SJSA1 (cell line): ENCODE results near the gene EOLA2. TPM values are rescaled to one million over a fixed set of nuclear protein-coding genes. Genes with fewer than 3 reads are reported as not detected.
"Not testable (repeated sequence)": the region's sequence is repeated elsewhere in the genome, so short reads cannot be mapped to it uniquely, and the experiment has no call there.

Experiments used
- DNase-seq, 2 experiments: peaks; one replicate each; pipeline ENCODE4 v3.0.0-alpha.2; 2015 to 2020; ENCODE audit warnings: low spot score in 2 of 2, low read depth in 1 of 2
- H3K27ac ChIP-seq: fragments of 250-450 bp; sonication (Bioruptor Pico); 2 replicates; pipeline ENCODE4 v1.5.1; 2020; ENCODE audit warnings: mild to moderate bottlenecking, moderate library complexity
- H3K27me3 ChIP-seq: fragments of 250-450 bp; sonication (Bioruptor Pico); replicated peaks from 2 replicates; pipeline ENCODE4 v1.5.1; 2020; ENCODE audit warnings: mild to moderate bottlenecking, moderate library complexity
- H3K36me3 ChIP-seq: fragments of 250-450 bp; sonication (Bioruptor Pico); 2 replicates; pipeline ENCODE4 v1.5.1; 2020; ENCODE audit warnings: mild to moderate bottlenecking
- H3K4me1 ChIP-seq: fragments of 250-450 bp; sonication (Bioruptor Pico); replicated peaks from 2 replicates; pipeline ENCODE4 v1.6.1; 2021; ENCODE audit warnings: mild to moderate bottlenecking
- H3K4me3 ChIP-seq: fragments of 250-450 bp; sonication (Bioruptor Pico); 2 replicates; pipeline ENCODE4 v1.5.1; 2020; ENCODE audit warnings: mild to moderate bottlenecking
- H3K9me3 ChIP-seq: fragments of 250-450 bp; sonication (Bioruptor Pico); replicated peaks from 2 replicates; pipeline ENCODE4 v1.5.1; 2020; ENCODE audit warnings: mild to moderate bottlenecking
- total RNA-seq: library from RNA; depleted of rRNA; stranded (reverse); fragments of >200 nt; shearing (Covaris generic); gene quantifications from 2 replicates; pipeline ENCODE4 v1.2.3, GENCODE V29; 2014; rRNA removed

Gene EOLA2
- total RNA-seq = 23.6 and 31.3 TPM in 2 replicates

DNA sequence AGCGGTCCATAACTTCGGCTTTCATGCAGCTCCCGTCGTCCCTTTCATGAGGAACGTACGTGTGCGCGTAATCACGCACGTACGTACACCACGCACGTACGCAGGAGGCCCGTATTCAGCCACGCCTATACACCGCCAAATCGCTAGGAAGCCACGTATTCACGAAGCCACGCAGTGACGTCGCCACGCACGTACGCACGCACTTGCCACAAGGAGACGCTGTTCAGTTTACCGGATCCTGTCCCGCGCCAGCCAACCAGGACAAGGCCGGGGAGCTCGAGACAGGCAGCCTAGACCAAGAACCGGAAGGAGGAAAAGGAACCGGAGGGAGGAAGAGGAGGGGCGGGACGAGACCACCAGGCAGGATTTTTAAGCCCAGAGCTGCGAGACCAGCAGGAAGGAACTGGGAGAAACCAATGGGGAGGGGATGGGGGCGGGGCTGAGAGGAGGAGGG is at the start of gene EOLA2:
Gene EOLA2 (minus strand): TSS at position 65 of the 454 bp plus-strand sequence. CDS start 4,617 bp downstream, outside the sequence.
- Histone ChIP-seq H3K9me3 (no peaks in the 10 kb centered on the region), H3K36me3 (peaks cover 6% of the 10 kb centered on the region; the same call in 1 of the 2 replicates), H3K4me1 (no peaks in the 10 kb centered on the region), H3K27ac (peak within 1 kb of the TSS; percentile 85), H3K27me3 (no peaks in the 10 kb centered on the region), H3K4me3 (peak within 1 kb of the TSS; percentile 82)
- DNase-seq = peak; percentile 94 to 95

DNA sequence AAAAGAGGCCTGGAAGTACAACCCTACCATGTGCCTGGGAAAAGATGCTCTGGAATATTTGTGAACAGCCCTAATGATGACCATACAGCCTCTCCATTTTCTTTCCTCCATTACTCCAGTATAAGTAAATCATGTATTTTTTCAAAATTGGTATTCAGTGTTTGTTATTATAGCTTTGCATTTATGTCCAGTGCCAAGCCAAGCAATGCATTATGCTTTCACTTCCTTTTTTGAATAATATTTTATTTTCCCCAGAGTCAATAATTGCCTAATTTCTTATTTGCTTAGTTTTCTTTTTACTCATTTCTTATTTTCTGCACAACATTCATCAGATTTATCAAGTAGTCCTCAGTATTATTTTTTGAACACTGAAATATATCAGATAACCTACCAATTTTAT is 49.3 kb upstream of the EOLA2 start:
- H3K27me3 ChIP-seq = no peaks in the 10 kb centered on the region
- H3K27ac ChIP-seq = no peak overlapping the region
- H3K4me3 ChIP-seq = no peak overlapping the region
- no peaks in the 10 kb centered on the region for H3K9me3 ChIP-seq
- no peaks in the 10 kb centered on the region for H3K36me3 ChIP-seq
- no peak for DNase-seq
- no peaks in the 10 kb centered on the region for H3K4me1 ChIP-seq

DNA sequence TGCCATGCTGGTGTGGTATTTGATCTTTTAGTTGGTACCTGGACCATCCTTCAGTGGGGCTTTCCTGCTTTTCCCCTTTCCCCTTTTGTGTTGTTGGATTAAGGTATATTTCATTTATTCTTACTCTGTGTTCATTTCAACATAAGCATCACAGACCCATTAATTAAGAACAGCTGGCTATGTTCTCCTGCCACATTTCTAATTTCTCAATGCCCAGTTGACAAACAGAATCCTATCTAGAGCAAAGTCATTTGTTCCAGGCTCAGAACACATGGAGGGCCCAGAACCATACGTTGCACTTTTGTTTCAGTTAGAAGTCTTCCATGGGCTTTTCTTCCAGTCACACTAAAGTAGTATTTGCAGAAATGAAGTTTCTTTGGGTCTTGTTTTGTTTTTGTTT is 46.1 kb upstream of the EOLA2 start:
- no peaks in the 10 kb centered on the region for H3K4me1 ChIP-seq
- no peak overlapping the region for H3K27ac ChIP-seq
- H3K27me3 ChIP-seq = no peaks in the 10 kb centered on the region
- no peak overlapping the region for H3K4me3 ChIP-seq
- no peaks in the 10 kb centered on the region for H3K9me3 ChIP-seq
- DNase-seq = no peak
- no peaks in the 10 kb centered on the region for H3K36me3 ChIP-seq

DNA sequence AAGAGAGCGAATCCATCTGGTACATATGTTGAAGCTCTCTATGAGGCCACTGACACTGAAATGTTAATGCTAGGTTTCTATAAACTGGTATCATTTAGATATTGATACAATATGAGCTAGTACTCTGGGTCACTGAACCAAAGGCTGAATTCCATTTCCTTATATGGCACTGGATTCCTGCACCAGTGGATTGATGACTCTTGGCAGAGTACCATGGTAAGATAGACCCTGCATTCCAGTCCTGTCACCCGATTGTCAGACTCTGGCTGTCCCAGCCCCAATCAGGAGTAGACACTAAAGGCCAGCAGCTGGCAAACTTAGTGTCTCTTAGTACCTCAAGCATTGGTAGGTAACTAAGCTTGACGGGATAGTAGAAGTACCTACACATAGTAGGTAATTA is 44.0 kb upstream of the EOLA2 start:
- no peaks in the 10 kb centered on the region for H3K4me1 ChIP-seq
- no peaks in the 10 kb centered on the region for H3K36me3 ChIP-seq
- H3K4me3 ChIP-seq = no peak overlapping the region
- no peaks in the 10 kb centered on the region for H3K27me3 ChIP-seq
- H3K27ac ChIP-seq = no peak overlapping the region
- DNase-seq = no peak
- H3K9me3 ChIP-seq = no peaks in the 10 kb centered on the region

DNA sequence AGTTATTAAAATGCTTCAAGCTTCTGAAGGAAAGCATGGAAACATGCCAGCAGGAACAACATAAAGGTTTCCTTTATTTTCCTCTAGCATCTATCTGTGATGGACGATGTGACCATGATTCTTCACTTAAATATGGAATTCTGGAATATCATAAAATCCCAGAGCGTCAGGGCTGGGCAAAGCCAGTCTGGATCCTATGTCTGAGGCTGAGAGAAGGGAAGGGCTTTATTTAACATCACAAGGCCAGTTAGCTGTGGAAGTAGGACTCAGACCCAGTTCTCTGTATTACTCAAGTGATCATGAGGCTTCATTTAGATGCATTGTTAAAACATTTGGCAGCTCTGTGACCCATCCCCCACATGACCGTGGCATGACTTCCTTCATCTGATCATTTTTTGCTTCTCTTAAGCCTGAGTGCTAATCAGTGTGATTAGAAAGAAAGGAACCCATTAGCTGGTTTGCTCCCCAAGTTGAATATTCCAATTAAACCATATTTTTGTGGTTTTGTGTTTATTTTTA is 40.9 kb upstream of the EOLA2 start:
- Histone ChIP-seq H3K4me1 (no peaks in the 10 kb centered on the region), H3K9me3 (no peaks in the 10 kb centered on the region), H3K27me3 (no peaks in the 10 kb centered on the region), H3K36me3 (no peaks in the 10 kb centered on the region), H3K27ac (no peak overlapping the region), H3K4me3 (no peak overlapping the region)
- no peak for DNase-seq

DNA sequence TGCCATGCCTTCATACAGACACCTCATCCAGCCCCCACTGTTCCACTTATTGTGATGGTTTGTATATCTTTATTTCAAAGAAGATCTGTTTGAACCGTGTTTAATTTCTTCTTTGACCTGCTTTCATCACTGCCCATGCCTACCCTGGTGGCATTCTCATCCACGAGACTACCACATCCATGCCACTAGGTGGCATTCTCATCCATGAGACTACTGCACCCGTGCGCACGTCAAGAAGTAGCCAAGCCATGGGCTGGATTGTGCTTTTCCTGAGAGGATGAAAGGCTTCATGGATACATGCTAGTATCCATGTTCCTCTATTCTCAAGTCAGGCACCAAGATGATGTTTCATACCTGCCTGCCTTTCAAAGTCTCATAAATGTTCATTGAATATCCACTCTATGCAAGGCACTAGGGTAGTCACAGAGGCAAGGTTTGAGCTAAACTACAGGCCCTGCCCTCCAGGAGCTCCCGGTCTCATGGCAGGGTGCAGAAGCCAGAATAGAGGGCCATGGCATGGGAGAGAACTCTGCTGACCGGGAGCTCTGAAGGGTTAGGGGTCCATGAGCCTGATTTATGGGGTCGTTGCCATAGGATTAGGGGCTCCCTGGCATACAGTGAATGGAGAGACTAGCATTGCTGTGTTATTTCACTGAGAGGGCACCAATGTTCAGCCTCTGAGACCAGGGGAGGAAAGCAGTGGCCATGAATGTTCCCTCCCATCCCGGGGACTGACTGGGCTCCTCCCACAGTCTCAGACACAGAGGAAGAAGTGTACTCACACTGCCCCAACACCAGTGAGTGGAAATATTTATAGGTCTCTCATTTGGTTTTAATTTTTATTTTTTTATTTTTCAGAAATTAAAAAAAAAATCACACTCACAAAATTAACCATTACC is 24.8 kb upstream of the EOLA2 start:
- Histone ChIP-seq H3K4me1 (peaks cover 5% of the 10 kb centered on the region), H3K27ac (no peak overlapping the region), H3K9me3 (no peaks in the 10 kb centered on the region), H3K4me3 (no peak overlapping the region), H3K36me3 (no peaks in the 10 kb centered on the region), H3K27me3 (no peaks in the 10 kb centered on the region)
- peak; percentile 46 to 55 for DNase-seq

DNA sequence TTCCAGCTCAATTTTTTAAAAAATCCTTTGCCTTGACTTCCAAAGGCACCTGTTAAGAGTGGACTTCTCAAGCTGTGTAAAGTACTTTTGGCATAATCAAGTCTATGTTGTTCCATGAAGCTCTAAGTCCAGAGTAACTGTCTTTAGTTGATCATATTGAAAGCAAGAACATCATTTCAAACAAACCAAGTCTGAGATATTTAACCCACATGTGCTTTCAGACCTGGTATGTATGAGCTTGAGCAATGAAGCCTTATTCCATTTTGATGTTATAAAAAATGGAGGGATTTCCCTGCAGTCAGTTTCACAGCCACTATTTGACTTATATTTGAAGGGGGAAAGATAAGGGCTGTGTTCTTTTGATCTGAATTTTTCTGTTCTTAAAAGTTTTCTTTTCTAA is 23.7 kb upstream of the EOLA2 start:
- H3K27ac ChIP-seq = no peak overlapping the region
- no peak for DNase-seq
- H3K4me3 ChIP-seq = no peak overlapping the region

DNA sequence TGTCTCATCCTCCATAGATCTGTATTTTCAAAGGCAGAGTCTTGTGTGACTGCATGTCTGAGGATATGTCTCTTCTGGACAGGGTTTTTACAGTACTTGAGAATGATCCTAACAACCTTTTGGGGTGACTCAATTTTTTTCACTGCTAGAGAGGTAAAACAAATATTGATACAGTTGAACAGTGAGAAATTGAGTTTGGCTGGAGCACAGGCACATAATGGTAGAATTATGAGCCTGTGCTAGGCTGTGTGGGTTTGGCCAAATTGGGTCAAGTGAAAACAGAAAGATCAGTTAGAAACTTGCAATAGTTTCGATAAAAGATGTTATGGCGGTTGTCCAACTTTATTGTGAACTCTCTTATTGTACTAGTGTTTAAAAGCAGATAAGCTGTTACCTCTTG is 23.3 kb upstream of the EOLA2 start:
- H3K4me1 ChIP-seq = peaks cover 5% of the 10 kb centered on the region
- H3K4me3 ChIP-seq = no peak overlapping the region
- DNase-seq = no peak
- H3K27me3 ChIP-seq = no peaks in the 10 kb centered on the region
- no peak overlapping the region for H3K27ac ChIP-seq
- H3K9me3 ChIP-seq = no peaks in the 10 kb centered on the region
- no peaks in the 10 kb centered on the region for H3K36me3 ChIP-seq

More for the DNA sequence above, 23.7 kb upstream of the EOLA2 start:
- H3K27me3 ChIP-seq = no peaks in the 10 kb centered on the region
- H3K9me3 ChIP-seq = no peaks in the 10 kb centered on the region
- H3K4me1 ChIP-seq = peaks cover 5% of the 10 kb centered on the region
- no peaks in the 10 kb centered on the region for H3K36me3 ChIP-seq

DNA sequence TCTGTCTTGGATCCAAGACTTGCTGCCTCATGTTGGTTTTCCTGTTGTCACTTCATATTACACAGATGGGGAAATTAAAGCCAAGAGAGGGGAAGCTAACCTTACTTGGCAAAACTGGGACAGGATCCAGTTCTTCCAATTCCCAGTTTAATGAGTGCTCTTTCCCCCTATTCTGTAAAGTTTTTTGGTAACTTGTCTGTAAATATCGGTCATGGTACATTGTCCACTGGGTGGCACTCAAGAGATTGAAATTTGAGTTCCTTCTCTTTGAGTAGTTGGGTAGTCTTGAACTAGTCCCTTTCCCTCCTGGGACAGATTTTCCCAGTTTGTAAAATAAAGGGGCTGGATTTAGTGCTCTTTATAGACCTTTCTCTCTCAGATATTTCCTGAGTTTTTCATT is 12.4 kb upstream of the EOLA2 start:
- Histone ChIP-seq H3K36me3 (no peaks in the 10 kb centered on the region), H3K4me1 (no peaks in the 10 kb centered on the region), H3K27me3 (no peaks in the 10 kb centered on the region), H3K9me3 (no peaks in the 10 kb centered on the region), H3K27ac (no peak overlapping the region), H3K4me3 (no peak overlapping the region)
- peak; percentile 40 to 49 for DNase-seq

DNA sequence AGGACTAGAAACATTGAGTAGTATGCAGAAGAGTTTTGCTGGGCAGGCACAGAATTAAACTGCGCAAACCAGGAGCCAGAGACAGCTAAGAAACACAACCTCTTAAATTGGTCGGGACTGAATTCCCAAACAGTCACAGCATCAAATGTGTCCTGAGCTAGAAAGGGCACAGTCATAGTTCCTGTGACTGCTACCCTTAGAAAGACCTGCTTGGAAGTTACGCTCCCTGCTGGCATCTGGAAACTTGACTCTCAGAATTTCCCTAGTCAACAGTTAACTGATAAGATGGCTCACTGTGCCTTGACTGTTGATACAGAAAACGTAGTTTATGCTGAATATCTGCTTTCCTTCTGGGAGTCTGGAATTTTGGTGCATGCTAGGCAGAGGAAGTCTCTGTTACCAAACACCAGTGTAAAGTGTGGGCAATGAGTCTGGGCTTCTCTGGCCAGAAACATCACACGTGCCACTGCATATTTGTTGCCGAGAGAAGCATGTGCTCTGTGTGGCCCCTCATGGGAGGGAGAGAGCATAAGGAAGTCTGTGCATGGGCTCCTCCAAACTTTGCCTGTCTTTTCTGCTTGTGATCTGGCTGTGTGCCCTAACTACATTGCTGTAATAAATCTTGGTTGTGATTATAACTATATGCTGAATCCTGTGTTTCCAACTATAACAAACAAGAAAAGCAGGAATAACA is 11.6 kb upstream of the EOLA2 start:
- H3K4me3 ChIP-seq = no peak overlapping the region
- H3K9me3 ChIP-seq = no peaks in the 10 kb centered on the region
- no peaks in the 10 kb centered on the region for H3K27me3 ChIP-seq
- no peak for DNase-seq
- H3K36me3 ChIP-seq = no peaks in the 10 kb centered on the region
- no peaks in the 10 kb centered on the region for H3K4me1 ChIP-seq
- H3K27ac ChIP-seq = no peak overlapping the region

DNA sequence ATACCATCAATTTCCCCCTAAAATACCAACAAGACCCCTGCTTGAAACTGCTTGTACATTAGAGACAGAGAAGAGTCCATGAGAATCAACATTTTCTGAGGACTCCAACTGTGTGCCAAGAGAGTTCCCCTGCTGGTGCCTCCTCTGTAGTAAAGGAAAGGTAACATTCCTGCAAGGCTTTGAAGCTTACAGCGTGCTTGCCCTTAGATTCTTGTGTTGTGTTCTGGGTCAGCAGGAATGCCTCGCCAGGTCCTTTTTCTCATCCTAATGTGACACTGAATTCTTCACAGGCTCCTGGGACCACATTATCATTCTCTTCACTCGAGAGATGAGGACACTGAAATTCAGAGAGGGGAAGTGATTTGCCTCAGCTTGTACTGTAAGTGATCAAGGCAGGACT is 9.7 kb upstream of the EOLA2 start:
- no peak overlapping the region for H3K27ac ChIP-seq
- no peaks in the 10 kb centered on the region for H3K36me3 ChIP-seq
- H3K4me1 ChIP-seq = no peaks in the 10 kb centered on the region
- H3K9me3 ChIP-seq = no peaks in the 10 kb centered on the region
- no peak overlapping the region for H3K4me3 ChIP-seq
- no peaks in the 10 kb centered on the region for H3K27me3 ChIP-seq
- no peak for DNase-seq

DNA sequence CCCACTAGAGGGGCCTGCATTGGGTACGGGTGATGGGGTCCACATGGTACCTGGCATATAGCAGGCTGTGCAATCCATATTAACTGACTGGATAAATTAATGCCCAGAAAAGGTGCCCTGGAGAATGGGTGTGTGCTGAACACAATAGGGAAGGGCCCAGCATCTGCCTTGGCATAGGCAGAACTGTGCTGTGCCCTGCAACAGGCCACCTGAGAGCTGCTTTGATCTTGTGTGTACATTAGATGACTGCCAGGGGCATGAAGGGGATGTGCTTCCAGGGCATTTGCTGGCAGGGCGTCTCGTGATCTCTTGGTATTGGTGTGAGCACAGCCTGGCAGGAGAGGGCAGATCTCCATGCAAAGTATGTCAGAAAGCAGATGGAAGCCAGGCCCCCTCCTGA is 8.6 kb upstream of the EOLA2 start:
- DNase-seq, H3K9me3 ChIP-seq, H3K4me3 ChIP-seq, H3K36me3 ChIP-seq, H3K27ac ChIP-seq, H3K4me1 ChIP-seq, H3K27me3 ChIP-seq: not testable (repeated sequence)

DNA sequence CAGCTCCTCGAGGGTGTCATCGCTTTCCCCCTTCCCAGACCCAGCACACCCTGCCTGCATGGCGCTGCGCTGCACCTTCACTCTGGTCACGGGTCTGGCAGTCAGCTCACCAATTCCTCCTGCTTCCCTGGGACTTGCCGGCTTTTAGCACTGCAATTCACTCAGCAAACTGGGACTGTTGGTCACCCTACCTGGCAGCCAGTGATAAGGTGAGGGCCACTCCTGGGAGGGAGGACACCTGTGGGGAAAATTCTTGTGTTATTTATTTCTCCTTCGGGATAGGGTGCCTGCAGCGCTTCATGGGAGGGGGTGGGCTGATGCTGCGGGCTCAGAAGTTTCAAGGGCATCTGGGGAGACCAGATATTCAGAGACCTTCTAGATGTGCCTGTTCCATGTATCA is 7.5 kb upstream of the EOLA2 start:
- H3K4me1 ChIP-seq, H3K27ac ChIP-seq, H3K4me3 ChIP-seq, DNase-seq, H3K36me3 ChIP-seq, H3K27me3 ChIP-seq, H3K9me3 ChIP-seq: not testable (repeated sequence)

DNA sequence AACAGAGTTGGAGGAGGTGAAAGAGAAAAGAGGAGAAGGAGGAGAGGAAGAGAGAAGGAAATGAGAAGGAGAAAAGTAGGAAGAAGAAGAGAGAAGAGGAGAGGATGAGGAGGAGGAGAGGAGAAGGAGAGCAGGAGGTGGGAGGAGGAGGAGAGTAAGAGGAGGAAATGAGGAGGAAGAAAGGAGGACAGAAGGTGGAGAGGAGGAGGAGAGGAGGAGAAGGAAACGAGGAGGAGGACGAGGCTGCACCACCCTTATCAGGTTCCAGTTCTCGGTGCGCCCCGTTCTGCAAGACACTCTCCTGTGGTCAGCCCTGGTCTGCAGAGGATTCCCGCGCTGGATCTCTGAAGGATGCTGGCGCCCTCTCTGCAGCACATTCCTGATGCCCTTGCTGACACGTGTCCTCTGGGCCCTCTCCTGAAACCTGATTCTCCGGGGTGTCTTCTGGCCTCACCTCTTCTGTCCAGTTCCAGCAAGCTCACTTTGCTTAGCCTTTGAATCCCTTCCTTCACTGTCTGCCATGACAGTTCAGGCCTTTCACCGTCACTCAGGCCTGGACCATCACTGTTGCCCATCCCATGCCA is 6.9 kb upstream of the EOLA2 start:
- not testable (repeated sequence) for H3K9me3 ChIP-seq, H3K27ac ChIP-seq, H3K27me3 ChIP-seq, H3K4me3 ChIP-seq, DNase-seq, H3K4me1 ChIP-seq, H3K36me3 ChIP-seq
